HCT116 (cell line): ENCODE data around the gene NSMCE3. TPM values are rescaled to one million over a fixed set of nuclear protein-coding genes. Genes with fewer than 3 reads are reported as not detected.

Experiments used
- ATAC-seq: fragments of 200-7000 bp; cut with Tn5 transposase; 2 replicates; pipeline ENCODE4 v1.9.1; 2020; ENCODE audit warnings: mild to moderate bottlenecking, moderate library complexity
- BruUV-seq: library from RNA; stranded (reverse); fragments of 400-500 nt; replicated peaks from 2 replicates; lab custom pipeline; 2021; lab: Mats Ljungman, UMichigan
- CTCF ChIA-PET: fragments of 300-600 bp; sonication (Branson Sonifier 250); formaldehyde crosslinking; loops from one replicate; lab custom pipeline; 2021; ENCODE audit warnings: antibody characterized with exemption; lab: Charles Lee
- POLR2A ChIA-PET: fragments of 300-600, 350-600 bp; sonication (Branson Sonifier 250); formaldehyde crosslinking; loops from one replicate; lab custom pipeline; 2021; ENCODE audit warnings: antibody characterized with exemption; lab: Charles Lee
- RAD21 ChIA-PET, 2 experiments: fragments of 300-600 bp; sonication (Branson Sonifier 250); formaldehyde crosslinking; loops; one replicate each; lab custom pipeline; 2023; ENCODE audit warnings: low total read pairs in 2 of 2; ENCODE audit not compliant: uncharacterized antibody in 2 of 2, unreplicated experiment in 2 of 2, low non-redundant PET in 1 of 2; lab: Charles Lee
- DNase-seq: peaks from one replicate; pipeline ENCODE4 v3.0.0-alpha.2; 2010; ENCODE audit warnings: low read depth, low spot score
- H2AFZ ChIP-seq: fragments of 200-600 bp; shearing (Covaris generic), sonication (generic); 2 replicates; pipeline ENCODE4 v1.6.1; 2017; ENCODE audit warnings: low read depth, mixed run types, mixed read lengths, antibody characterized with exemption, low read length; ENCODE audit not compliant: poor library complexity, severe bottlenecking
- H3K27ac ChIP-seq: 2 replicates; pipeline ENCODE4 v1.5.1; 2012; ENCODE audit warnings: low read depth, low read length
- H3K27me3 ChIP-seq: fragments of 200-600 bp; sonication (generic); 2 replicates; pipeline ENCODE4 v1.6.1; 2016; ENCODE audit warnings: mixed run types, low read length, mixed read lengths; ENCODE audit not compliant: insufficient read depth
- H3K36me3 ChIP-seq, 2 experiments: fragments of 200-500 bp in 1 of 2; fragments of 200-600 bp in 1 of 2; sonication (Bioruptor generic) in 1 of 2; sonication (generic) in 1 of 2; 2 replicates each; pipeline versions ENCODE4 v1.5.1 to v1.6.1; 2014 to 2016; ENCODE audit warnings: low read length in 2 of 2, inconsistent platforms in 1 of 2, mixed read lengths in 1 of 2, mixed run types in 1 of 2; ENCODE audit not compliant: insufficient read depth in 2 of 2, control insufficient read depth in 1 of 2
- H3K4me1 ChIP-seq, 2 experiments: fragments of 200-600 bp in 1 of 2; sonication (generic) in 1 of 2; 2 replicates each; pipeline versions ENCODE4 v1.5.1 to v1.6.1; 2012 to 2017; ENCODE audit warnings: low read length in 2 of 2, inconsistent platforms in 1 of 2, mild to moderate bottlenecking in 1 of 2, mixed read lengths in 1 of 2, mixed run types in 1 of 2, moderate library complexity in 1 of 2; ENCODE audit not compliant: insufficient read depth in 2 of 2, control insufficient read depth in 1 of 2
- H3K4me2 ChIP-seq: fragments of 200-600 bp; sonication (generic); 2 replicates; pipeline ENCODE4 v1.6.1; 2017; ENCODE audit warnings: mixed run types, low read length, mixed read lengths
- H3K4me3 ChIP-seq, 2 experiments: fragments of 200-600 bp in 1 of 2; sonication (generic) in 1 of 2; replicated peaks in 1 of 2; 2 replicates each; pipeline ENCODE4 v1.5.1; 2011 to 2016; ENCODE audit warnings: low read length in 2 of 2, control low read depth in 1 of 2, low read depth in 1 of 2, mild to moderate bottlenecking in 1 of 2, mixed read lengths in 1 of 2, mixed run types in 1 of 2
- H3K79me2 ChIP-seq: fragments of 200-600 bp; sonication (generic); 2 replicates; pipeline ENCODE4 v1.6.1; 2017; ENCODE audit warnings: mild to moderate bottlenecking, mixed run types, low read length, moderate library complexity, mixed read lengths; ENCODE audit not compliant: insufficient read depth
- H3K9ac ChIP-seq: fragments of 200-600 bp; sonication (generic); 2 replicates; pipeline ENCODE4 v1.6.1; 2016; ENCODE audit warnings: low read length, mixed read lengths
- H3K9me2 ChIP-seq: fragments of 200-600 bp; sonication (generic), shearing (Covaris generic); 2 replicates; pipeline ENCODE4 v1.6.1; 2017; ENCODE audit warnings: mixed run types, mild to moderate bottlenecking, moderate library complexity; ENCODE audit not compliant: insufficient read depth
- H3K9me3 ChIP-seq, 2 experiments: fragments of 200-500 bp in 1 of 2; fragments of 200-600 bp in 1 of 2; sonication (Bioruptor generic) in 1 of 2; sonication (generic) in 1 of 2; 2 replicates each; pipeline ENCODE4 v1.6.1; 2014 to 2017; ENCODE audit warnings: low read length in 2 of 2, mixed read lengths in 2 of 2, inconsistent platforms in 1 of 2, low read depth in 1 of 2, mild to moderate bottlenecking in 1 of 2, mixed run types in 1 of 2, moderate library complexity in 1 of 2; ENCODE audit not compliant: control insufficient read depth in 1 of 2, insufficient read depth in 1 of 2
- H4K20me1 ChIP-seq: fragments of 200-600 bp; sonication (generic), shearing (Covaris generic); 2 replicates; pipeline ENCODE4 v1.6.1; 2017; ENCODE audit warnings: mixed run types, mild to moderate bottlenecking, moderate library complexity; ENCODE audit not compliant: insufficient read depth
- ATF3 ChIP-seq: IDR thresholded peaks from 2 replicates; pipeline ENCODE4 v1.6.1; 2012
- CBX3 ChIP-seq: IDR thresholded peaks from 2 replicates; pipeline ENCODE4 v1.6.1; 2012; ENCODE audit warnings: low read depth
- CEBPB ChIP-seq: IDR thresholded peaks from 2 replicates; pipeline ENCODE4 v1.6.1; 2012; ENCODE audit warnings: low read depth
- CTCF ChIP-seq, 3 experiments: fragments of 200-600 bp in 1 of 3; sonication (generic) in 1 of 3; IDR thresholded peaks in 2 of 3; conservative IDR thresholded peaks in 1 of 3; 2 replicates each; pipeline ENCODE4 v1.5.1; 2012 to 2017; ENCODE audit warnings: low read depth in 2 of 3, low read length in 2 of 3, antibody characterized with exemption in 1 of 3, borderline replicate concordance in 1 of 3, control low read depth in 1 of 3, mild to moderate bottlenecking in 1 of 3, mixed read lengths in 1 of 3, mixed run types in 1 of 3, moderate library complexity in 1 of 3; ENCODE audit not compliant: insufficient read depth in 1 of 3
- EGR1 ChIP-seq: IDR thresholded peaks from 2 replicates; pipeline ENCODE4 v1.6.1; 2012; ENCODE audit warnings: low read depth
- ELF1 ChIP-seq: IDR thresholded peaks from 2 replicates; pipeline ENCODE4 v1.6.1; 2012; ENCODE audit warnings: low read depth, borderline replicate concordance
- EZH2 ChIP-seq: fragments of 200-600 bp; sonication (generic); IDR thresholded peaks from 2 replicates; pipeline ENCODE4 v1.6.1; 2017; ENCODE audit warnings: antibody characterized with exemption, mixed run types
- FOSL1 ChIP-seq: IDR thresholded peaks from 2 replicates; pipeline ENCODE4 v1.6.1; 2012; ENCODE audit warnings: low read depth
- JUND ChIP-seq: IDR thresholded peaks from 2 replicates; pipeline ENCODE4 v1.6.1; 2012
- MAX ChIP-seq: IDR thresholded peaks from 2 replicates; pipeline ENCODE4 v1.6.1; 2012
- POLR2AphosphoS5 ChIP-seq: IDR thresholded peaks from 2 replicates; pipeline ENCODE4 v1.6.1; 2011; ENCODE audit warnings: mild to moderate bottlenecking, low read depth, low read length, moderate library complexity
- RAD21 ChIP-seq: IDR thresholded peaks from 2 replicates; pipeline ENCODE4 v1.6.1; 2012; ENCODE audit warnings: low read depth, mild to moderate bottlenecking
- REST ChIP-seq: IDR thresholded peaks from 2 replicates; pipeline ENCODE4 v1.6.1; 2012; ENCODE audit warnings: low read depth
- SIN3A ChIP-seq: IDR thresholded peaks from 2 replicates; pipeline ENCODE4 v1.6.1; 2012; ENCODE audit warnings: low read depth
- SRF ChIP-seq: IDR thresholded peaks from 2 replicates; pipeline ENCODE4 v1.6.1; 2012; ENCODE audit warnings: low read depth
- TCF7L2 ChIP-seq: IDR thresholded peaks from 2 replicates; pipeline ENCODE4 v1.7.0; 2011; ENCODE audit warnings: borderline replicate concordance, inconsistent platforms; ENCODE audit not compliant: insufficient read depth, insufficient read length; ENCODE audit errors: extremely low read depth
- YY1 ChIP-seq: IDR thresholded peaks from 2 replicates; pipeline ENCODE4 v1.6.1; 2011; ENCODE audit warnings: low read length, low read depth, moderate library complexity, mild to moderate bottlenecking; ENCODE audit not compliant: insufficient replicate concordance; ENCODE audit errors: extremely low read depth
- ZBTB33 ChIP-seq: IDR thresholded peaks from 2 replicates; pipeline ENCODE4 v1.6.1; 2011; ENCODE audit warnings: mild to moderate bottlenecking, low read length, moderate library complexity; ENCODE audit not compliant: insufficient replicate concordance; ENCODE audit errors: extremely low read depth
- ZFX ChIP-seq: fragments of 450-650 bp; IDR thresholded peaks from 2 replicates; pipeline ENCODE4 v1.6.1; 2017
- intact Hi-C: fragments of 100-400 bp; cut with micrococcal nuclease; formaldehyde crosslinking; loops from 2 replicates; pipeline ENCODE4 v1.10.0; 2022
- total RNA-seq: library from RNA; stranded (reverse); gene quantifications from one replicate; pipeline ENCODE4 v1.2.1, GENCODE V29; 2021; ENCODE audit not compliant: unreplicated experiment

The NSMCE3 gene
- total RNA-seq, 1 experiment from 2014 or later, result 5.7 TPM

- ATAC-seq (peak; percentile 94), DNase-seq (peak; percentile 64)
- no peaks in the 10 kb centered on the region for H3K9me2 ChIP-seq
- POLR2A ChIA-PET, result no interaction called here
- peaks cover 16 to 17% of the 10 kb centered on the region in 2 experiments for H3K4me1 ChIP-seq
- H3K79me2 ChIP-seq, result no peaks in the 10 kb centered on the region
- H4K20me1 ChIP-seq, result no peaks in the 10 kb centered on the region
- H3K4me3 ChIP-seq, result peak overlapping the region in 1 of 2 experiments; percentile 4; a peak in 1 of 4 replicates
- no peaks in the 10 kb centered on the region for H3K9me3 ChIP-seq
- H3K27ac ChIP-seq, result peak overlapping the region; percentile 34; the same call in 1 of the 2 replicates
- H3K9ac ChIP-seq, result no peak overlapping the region
- intact Hi-C loops, result no loop called here
- no peaks in the 10 kb centered on the region for H3K36me3 ChIP-seq
- no peak overlapping the region for H2AFZ ChIP-seq
- no TSS peak for BruUV-seq
- RAD21 ChIA-PET, result interaction anchor here in 1 of 2 experiments (0.7 kb wide), 1 partner anchor 222 kb away, joined by 3 read pairs; no protein-coding TSS in a partner anchor
- peaks cover 4% of the 10 kb centered on the region; the same call in 1 of the 2 replicates for H3K27me3 ChIP-seq
- peak overlapping the region; percentile 55 for H3K4me2 ChIP-seq
- CTCF ChIA-PET, result no interaction called here
- TF ChIP-seq EZH2 (no peak), ZFX (no peak), ZBTB33 (no peak), MAX (no peak), ELF1 (no peak), REST (no peak), TCF7L2 (peak; percentile 26), CBX3 (peak; percentile 24; the same call in 1 of the 2 replicates), RAD21 (no peak), CTCF (IDR thresholded peaks at IDR 0.05 in 2 of 3, conservative IDR thresholded peaks at IDR 0.05 in 1 of 3; ENCODE audit: borderline replicate concordance in 1 of 3, insufficient read depth in 1 of 3, low read depth in 2 of 3, low read length in 2 of 3) (no peak), JUND (peak; percentile 44; the same call in 1 of the 2 replicates), SRF (peak; percentile 37; the same call in 1 of the 2 replicates), SIN3A (no peak), YY1 (no peak), EGR1 (no peak), POLR2AphosphoS5 (no peak), FOSL1 (peak; percentile 54), CEBPB (no peak), ATF3 (no peak)
Observed at GRCh38 chr15:29278436-29279105, 8.9 kb upstream of the NSMCE3 start.
